Stimulated activated CD4-positive, alpha-beta T cell treated with anti-CD3 and anti-CD28 coated beads, Interleukin-4, amount 100 ng/mL, for 48 hours (primary cell): ENCODE measurements around the gene KTN1.

Source experiments
- DNase-seq, 2 donors: peaks; one replicate each; pipeline ENCODE4 v3.0.0-alpha.2; 2020; ENCODE audit warnings: low read depth in 2 of 2

KTN1 gene

DNA sequence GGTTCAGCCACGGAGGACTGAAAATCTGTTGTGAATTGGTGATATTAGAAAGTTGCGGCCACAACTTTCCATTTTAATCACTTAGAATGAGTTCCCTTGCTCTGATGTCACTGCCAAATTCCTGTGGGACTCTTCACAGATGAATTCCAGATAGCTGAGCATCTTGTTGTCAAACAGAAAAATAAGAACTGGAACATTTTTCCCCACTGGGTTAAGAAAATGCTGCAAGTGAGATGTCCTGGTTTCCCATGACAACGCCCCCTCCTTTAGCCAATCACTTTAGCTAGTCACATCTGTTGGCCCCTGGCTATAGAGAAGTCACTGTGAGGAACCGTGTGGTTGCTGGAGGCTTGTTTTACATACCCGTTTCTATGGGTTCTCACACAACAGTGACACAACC, 135.9 kb downstream of the KTN1 start:
- DNase-seq = no peak

DNA sequence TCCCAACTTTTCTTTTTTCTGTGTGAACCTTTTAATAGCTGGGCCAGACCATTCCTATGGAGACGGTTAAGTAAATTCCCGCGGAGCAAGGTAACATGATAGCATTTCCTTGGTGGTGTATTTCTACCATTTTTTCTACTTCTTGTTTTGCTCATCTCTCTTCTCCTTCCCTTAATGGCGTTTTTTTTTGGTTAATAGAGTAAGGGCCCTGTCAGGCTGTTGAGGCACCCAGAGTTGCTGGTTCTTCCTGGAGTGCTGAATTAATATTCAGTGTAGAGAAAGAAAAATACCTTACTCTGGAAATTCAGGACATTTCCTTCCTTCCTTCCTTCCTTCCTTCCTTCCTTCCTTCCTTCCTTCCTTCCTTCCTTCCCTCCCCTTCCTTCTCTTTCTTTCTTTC, 137.6 kb downstream of the KTN1 start:
- DNase-seq = no peak

DNA sequence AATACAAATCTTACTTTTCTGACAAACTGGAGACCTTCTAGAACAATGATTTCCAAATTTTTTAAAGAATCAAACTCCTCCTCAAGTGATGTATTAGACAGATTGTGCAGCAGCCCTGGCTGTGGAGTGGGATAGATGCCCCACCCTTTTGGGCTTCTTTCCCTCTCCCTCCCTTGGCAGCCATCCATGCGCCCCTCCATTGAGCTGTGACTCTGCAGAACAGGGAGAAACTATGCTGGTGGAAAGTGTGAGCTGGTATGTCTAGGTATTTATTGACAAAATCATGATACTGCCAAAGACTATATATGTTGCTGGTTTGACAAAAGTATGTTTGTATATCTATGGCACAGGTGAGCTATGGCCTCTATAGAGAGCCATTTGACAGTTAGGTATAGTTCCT, 138.5 kb downstream of the KTN1 start:
- DNase-seq = no peak

DNA sequence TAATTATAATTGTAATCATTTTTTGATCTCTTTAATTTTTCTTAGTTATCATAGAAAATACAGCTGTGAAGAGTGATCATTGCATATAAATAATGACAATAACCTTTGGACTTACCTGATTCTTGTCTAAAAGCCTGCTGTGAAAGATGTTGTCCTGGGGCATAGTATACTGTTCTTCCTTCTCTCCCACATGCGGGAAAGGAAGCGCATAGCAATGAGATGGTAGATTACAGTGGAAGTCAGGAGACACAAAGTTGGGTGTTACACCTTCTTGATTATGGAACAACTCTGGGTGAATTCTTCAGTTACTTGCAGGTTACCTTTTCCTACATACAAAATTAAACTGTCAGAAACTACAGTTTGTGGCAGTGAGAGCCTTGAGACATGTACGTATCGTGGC, 140.8 kb downstream of the KTN1 start:
- no peak for DNase-seq

DNA sequence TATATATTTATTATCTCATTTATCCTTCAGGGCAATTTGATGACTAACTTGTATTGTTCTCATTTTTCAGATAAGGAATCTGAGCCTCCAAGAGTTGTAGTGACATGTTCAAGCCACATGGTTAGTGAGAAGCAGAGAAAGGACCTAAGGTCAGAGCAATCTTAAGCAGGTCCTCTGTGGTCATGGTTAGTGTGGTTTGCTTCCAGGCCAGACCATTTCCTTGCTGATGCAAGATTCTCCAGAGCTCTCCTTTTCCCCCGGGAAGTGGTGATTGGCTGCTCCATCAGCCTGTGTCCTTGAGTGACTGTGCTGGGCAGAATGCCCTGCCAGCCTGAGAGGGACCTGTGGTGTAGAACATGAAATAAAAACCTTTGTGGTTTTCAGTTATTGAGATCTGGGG, 141.3 kb downstream of the KTN1 start:
- no peak for DNase-seq

DNA sequence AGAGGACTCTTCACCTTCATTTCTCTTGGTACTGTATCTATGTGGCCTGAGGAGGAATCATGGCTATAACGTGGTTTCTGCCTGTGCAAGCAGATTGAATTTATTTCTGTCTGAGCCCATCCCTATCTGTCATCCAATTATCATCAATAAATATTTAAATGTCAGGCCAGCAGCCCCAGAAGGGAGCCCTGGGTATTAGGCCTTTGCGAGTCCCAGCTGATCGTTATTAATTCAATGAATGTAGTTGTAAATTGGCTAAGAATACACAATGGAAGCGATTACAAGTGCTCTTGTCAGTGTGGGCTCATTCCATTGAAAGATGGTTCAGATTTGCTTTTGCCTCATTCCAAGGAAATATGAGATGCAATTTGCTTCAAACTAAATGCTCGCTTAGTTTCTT, 142.0 kb downstream of the KTN1 start:
- DNase-seq = no peak

DNA sequence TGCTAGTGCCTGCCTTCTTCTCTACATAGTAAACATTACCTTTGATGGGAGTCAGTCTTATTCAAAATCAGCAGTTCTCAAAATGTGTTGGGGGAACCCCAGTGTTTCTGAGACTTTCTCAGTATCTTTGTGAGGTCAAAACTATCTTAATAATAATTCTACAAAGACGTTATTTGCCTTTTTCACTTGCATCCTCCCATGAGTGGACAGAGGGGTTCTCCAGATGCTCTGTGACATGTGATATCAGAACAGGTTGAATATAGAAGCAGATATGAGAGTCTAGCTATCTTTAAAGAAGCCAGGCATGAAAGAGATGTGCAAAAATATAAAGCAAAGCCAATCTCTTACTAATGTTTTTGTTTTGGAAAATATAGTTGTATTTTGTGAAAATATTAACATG, 144.7 kb downstream of the KTN1 start:
- DNase-seq = no peak

DNA sequence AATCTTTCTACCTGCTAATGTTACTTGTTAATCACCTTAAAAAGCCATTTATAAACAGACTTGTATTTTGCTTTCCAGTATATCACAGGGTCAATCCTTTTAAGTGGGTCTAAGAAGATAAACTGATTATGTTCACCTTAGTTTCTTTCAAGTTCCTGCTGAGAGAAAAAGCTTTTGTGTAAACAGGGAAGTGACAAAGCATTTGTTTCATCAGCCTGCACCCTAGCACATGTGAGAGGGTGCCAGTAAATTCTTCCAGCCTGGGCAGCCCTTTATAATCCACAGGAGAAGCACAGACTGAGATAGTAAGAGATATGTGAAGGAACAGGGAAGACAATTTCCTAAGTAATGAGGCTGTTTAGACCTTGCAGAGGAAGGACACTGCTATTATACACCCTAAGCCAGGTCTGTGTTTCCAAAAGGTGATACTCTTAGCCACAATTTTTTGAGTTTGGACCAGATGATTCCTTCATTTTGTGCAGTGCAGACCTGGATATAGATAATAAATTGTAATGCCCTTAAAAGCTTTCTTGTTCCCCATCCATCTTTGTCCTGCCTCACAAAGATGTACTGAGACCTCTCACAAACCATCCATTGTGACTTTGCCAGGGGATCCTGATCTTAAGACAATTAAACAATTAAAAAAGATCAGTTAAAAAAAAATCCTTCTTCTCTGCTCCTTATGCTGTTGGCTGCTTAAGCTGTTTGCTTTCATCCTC, 150.7 kb downstream of the KTN1 start:
- no peak for DNase-seq

DNA sequence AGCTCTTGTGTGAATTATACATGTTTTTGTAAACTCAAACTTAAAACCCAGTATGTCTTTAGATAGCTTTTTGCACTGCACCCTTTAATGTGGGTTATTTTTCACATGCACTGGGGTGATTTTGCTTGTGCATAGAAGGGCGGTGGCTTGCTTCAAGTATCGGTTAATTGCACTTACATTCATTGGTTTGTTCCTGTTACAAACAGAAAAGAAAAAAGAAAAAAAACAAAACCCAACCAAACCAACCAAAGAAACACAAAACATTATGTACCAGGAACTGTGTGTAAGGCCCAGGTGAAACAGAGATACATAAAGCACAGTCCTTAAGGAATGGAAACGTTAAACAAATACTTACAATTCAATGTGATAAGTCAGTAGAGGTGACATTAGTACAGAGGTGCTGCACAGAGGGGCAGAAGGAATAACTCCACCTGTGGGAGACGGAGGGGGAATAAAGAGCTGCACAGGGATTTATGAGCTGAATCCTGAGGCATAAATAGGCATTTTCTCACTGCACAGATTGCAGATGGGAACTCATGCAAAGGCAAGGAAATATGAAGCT, 151.4 kb downstream of the KTN1 start:
- DNase-seq = no peak

DNA sequence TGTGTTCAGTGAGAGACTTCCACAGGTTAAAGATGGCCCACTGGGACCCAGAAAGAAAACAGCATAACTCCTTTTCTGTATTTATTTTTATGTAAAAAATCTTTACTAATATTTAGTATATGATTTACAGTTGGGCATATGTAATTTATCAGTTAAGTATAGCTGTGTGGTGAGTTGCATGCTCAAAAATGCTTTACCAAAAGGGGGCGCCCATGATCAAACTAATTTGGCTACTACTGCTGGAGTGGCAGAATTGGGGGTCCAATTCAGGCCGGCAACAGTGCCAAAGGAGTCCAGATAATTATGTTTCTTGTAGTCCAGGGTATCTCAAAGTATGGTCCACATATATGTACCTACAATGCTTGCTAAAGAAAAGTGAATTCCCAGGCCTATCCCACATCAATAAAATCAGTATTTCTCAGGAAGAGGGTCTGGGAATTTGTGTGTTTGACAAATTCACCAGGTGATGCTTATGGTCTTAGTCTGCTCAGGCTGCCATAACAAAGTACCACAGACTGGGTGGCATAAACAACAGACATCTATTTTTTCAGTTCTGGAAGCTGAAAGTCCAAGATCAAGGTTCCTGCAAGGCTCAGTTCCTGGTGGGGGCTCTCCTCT, 152.0 kb downstream of the KTN1 start:
- peak; percentile 35 to 43 for DNase-seq

DNA sequence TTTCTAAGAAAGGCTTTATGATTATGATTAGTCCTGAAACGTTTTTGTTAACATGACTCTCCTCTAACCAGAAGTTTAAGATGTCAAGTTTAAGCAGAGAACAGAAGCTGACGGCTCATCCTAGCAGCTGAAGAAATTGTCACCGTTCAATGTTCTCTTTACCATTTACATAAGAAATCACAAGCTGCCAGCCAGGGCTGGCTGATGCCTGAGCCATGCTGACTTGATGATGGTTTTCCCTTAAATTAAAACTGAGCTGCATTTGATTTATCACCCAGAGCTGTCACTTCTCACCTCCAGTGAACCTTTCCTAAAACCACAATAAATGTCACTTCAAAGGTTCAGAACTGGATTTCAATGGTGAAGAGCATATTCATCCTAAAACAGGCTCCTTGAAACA, 153.6 kb downstream of the KTN1 start:
- no peak for DNase-seq
